Liver (tissue), 9 donors: ENCODE data around the gene IL13. TPM values are rescaled to one million over a fixed set of nuclear protein-coding genes. Genes with fewer than 3 reads are reported as not detected.

Experiments
- DNase-seq: peaks from one replicate; pipeline ENCODE4 v3.0.0-alpha.2; 2017; ENCODE audit warnings: low spot score
- H3K27ac ChIP-seq, 2 donors: one replicate each; pipeline ENCODE4 v1.7.0; 2013; ENCODE audit warnings: inconsistent platforms in 2 of 2, low read length in 2 of 2, control low read depth in 1 of 2, low read depth in 1 of 2, mild to moderate bottlenecking in 1 of 2
- H3K27me3 ChIP-seq, 4 donors: one replicate each; pipeline versions ENCODE4 v1.6.1 to v1.7.0; 2013; ENCODE audit warnings: low read length in 3 of 4, inconsistent platforms in 1 of 4, mild to moderate bottlenecking in 1 of 4, moderate library complexity in 1 of 4; ENCODE audit not compliant: control insufficient read depth in 4 of 4, insufficient read depth in 4 of 4
- H3K36me3 ChIP-seq, 4 donors: one replicate each; pipeline versions ENCODE4 v1.6.1 to v1.7.0; 2013; ENCODE audit warnings: low read length in 3 of 4, mild to moderate bottlenecking in 3 of 4, low read depth in 1 of 4, moderate library complexity in 1 of 4; ENCODE audit not compliant: control insufficient read depth in 4 of 4, insufficient read depth in 3 of 4
- H3K4me1 ChIP-seq, 4 donors: one replicate each; pipeline versions ENCODE4 v1.6.1 to v1.7.0; 2013; ENCODE audit warnings: low read length in 3 of 4, mild to moderate bottlenecking in 3 of 4, moderate library complexity in 1 of 4; ENCODE audit not compliant: control insufficient read depth in 4 of 4, insufficient read depth in 4 of 4
- H3K4me3 ChIP-seq, 3 donors: one replicate each; pipeline versions ENCODE4 v1.6.1 to v1.7.0; 2013; ENCODE audit warnings: low read length in 3 of 3, control low read depth in 1 of 3, low read depth in 1 of 3, mild to moderate bottlenecking in 1 of 3
- H3K9ac ChIP-seq, 2 donors: one replicate each; pipeline ENCODE4 v1.7.0; 2013; ENCODE audit warnings: low read length in 2 of 2, mild to moderate bottlenecking in 2 of 2, moderate library complexity in 2 of 2, control low read depth in 1 of 2, low read depth in 1 of 2
- H3K9me3 ChIP-seq, 4 donors: one replicate each; pipeline versions ENCODE4 v1.6.1 to v1.7.0; 2013; ENCODE audit warnings: low read length in 3 of 4; ENCODE audit not compliant: control insufficient read depth in 4 of 4
- EGR1 ChIP-seq, 2 donors: IDR thresholded peaks; 2 replicates each; pipeline ENCODE4 v1.6.1; 2016 to 2018; ENCODE audit warnings: antibody characterized with exemption in 2 of 2, low read depth in 2 of 2
- FOXA1 ChIP-seq: IDR thresholded peaks from 2 replicates; pipeline ENCODE4 v1.6.1; 2016; ENCODE audit warnings: antibody characterized with exemption
- FOXA2 ChIP-seq: IDR thresholded peaks from 2 replicates; pipeline ENCODE4 v1.6.1; 2016; ENCODE audit warnings: antibody characterized with exemption
- HNF4A ChIP-seq, 2 donors: conservative IDR thresholded peaks; 2 replicates each; pipeline ENCODE4 v1.6.1; 2016; ENCODE audit warnings: antibody characterized with exemption in 2 of 2, mild to moderate bottlenecking in 2 of 2
- HNF4G ChIP-seq: IDR thresholded peaks from 2 replicates; pipeline ENCODE4 v1.6.1; 2016; ENCODE audit warnings: antibody characterized with exemption
- NR2F2 ChIP-seq: IDR thresholded peaks from 2 replicates; pipeline ENCODE4 v1.6.1; 2016; ENCODE audit warnings: antibody characterized with exemption
- RAD21 ChIP-seq, 2 donors: IDR thresholded peaks; 2 replicates each; pipeline ENCODE4 v1.6.1; 2016; ENCODE audit warnings: antibody characterized with exemption in 2 of 2, mild to moderate bottlenecking in 2 of 2
- RXRA ChIP-seq, 2 donors: IDR thresholded peaks; 2 replicates each; pipeline ENCODE4 v1.6.1; 2017 to 2018; ENCODE audit warnings: antibody characterized with exemption in 2 of 2, mild to moderate bottlenecking in 1 of 2
- SP1 ChIP-seq: IDR thresholded peaks from 2 replicates; pipeline ENCODE4 v1.6.1; 2018; ENCODE audit warnings: antibody characterized with exemption, mild to moderate bottlenecking
- TAF1 ChIP-seq: conservative IDR thresholded peaks from 2 replicates; pipeline ENCODE4 v1.6.1; 2016; ENCODE audit warnings: antibody characterized with exemption, mild to moderate bottlenecking
- YY1 ChIP-seq: IDR thresholded peaks from 2 replicates; pipeline ENCODE4 v1.6.1; 2016; ENCODE audit warnings: antibody characterized with exemption, mild to moderate bottlenecking
- WGBS: extraction: QIAGEN DNeasy Blood & Tissue Kit; methylation state at CpG from one replicate; pipeline ENCODE4 v1.1.7; 2013; 5-methylcytosine and 5-hydroxymethylcytosine counted together
- polyA plus RNA-seq, 2 donors: library from polyadenylated mRNA; stranded (reverse) in 1 of 2; unstranded in 1 of 2; fragments of 200-250 nt in 1 of 2; fragments of >200 nt in 1 of 2; fragmentation: Nextera tagmentation in 1 of 2; extraction: Ambion mirVana in 1 of 2; gene quantifications; one replicate each; pipeline versions ENCODE4 v1.2.1 to v1.2.3, GENCODE V29; 2013 to 2015
- total RNA-seq, 2 donors: library from RNA; depleted of rRNA; stranded (reverse); fragments of >200 nt; gene quantifications; one replicate each; pipeline ENCODE4 v1.2.3, GENCODE V29; 2014
- TF ChIP-seq, protein P1 (sequence below): IDR thresholded peaks from 2 replicates; pipeline ENCODE4 v1.6.1; 2016; ENCODE audit warnings: antibody characterized with exemption
- TF ChIP-seq, protein P2 (sequence below): IDR thresholded peaks from 2 replicates; pipeline ENCODE4 v1.6.1; 2016; ENCODE audit warnings: antibody characterized with exemption
- donor health status: healthy.
- donor health status: healthy.
- donor health status: healthy.
- donor health status: healthy.
- donor health status: healthy.

Gene IL13
- total and polyA plus RNA-seq, 4 donors: not detected

DNA sequence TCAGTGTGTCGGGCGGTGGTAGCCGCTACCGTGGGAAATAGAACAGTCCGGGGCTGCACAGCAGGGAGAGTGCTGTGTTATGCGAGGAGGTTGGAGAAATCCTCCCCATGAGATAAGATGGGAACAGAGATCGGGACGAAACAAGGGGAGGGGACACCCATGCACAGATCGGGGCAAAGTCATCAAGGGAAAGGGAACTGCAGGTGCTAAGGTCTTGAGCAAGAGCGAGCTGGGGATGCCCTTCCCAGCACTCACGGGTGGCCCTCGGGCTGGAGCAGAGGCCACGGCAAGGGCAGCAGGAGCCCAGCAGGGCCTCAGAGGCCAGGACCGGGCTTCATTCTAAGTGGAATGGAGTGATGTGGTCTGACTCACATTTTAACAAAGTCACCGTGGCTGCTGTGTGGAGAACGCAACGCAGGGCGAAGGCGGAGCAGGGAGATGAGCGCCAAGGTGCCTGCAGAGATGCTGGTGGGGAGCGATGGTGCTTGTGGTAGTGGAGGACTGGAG is 7.7 kb downstream of the IL13 start:
- no peak overlapping the region for H3K9ac ChIP-seq
- DNase-seq: no peak
- no peaks in the 10 kb centered on the region for H3K36me3 ChIP-seq
- H3K4me1 ChIP-seq: no peaks in the 10 kb centered on the region
- TF ChIP-seq EGR1 (IDR thresholded peaks at IDR 0.05; ENCODE audit: low read depth in 2 of 2) (no peak), RAD21 (IDR thresholded peaks at IDR 0.05) (no peak), HNF4G (no peak), HNF4A (conservative IDR thresholded peaks at IDR 0.05) (no peak), FOXA2 (no peak)
- TF ChIP-seq, protein P1, sequence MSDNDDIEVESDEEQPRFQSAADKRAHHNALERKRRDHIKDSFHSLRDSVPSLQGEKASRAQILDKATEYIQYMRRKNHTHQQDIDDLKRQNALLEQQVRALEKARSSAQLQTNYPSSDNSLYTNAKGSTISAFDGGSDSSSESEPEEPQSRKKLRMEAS: no peak
- no peak overlapping the region for H3K4me3 ChIP-seq
- no peaks in the 10 kb centered on the region for H3K27me3 ChIP-seq
- H3K9me3 ChIP-seq: no peaks in the 10 kb centered on the region
- 87% methylated on average over 21 of the region's 21 CpGs for WGBS
- no peak overlapping the region for H3K27ac ChIP-seq

DNA sequence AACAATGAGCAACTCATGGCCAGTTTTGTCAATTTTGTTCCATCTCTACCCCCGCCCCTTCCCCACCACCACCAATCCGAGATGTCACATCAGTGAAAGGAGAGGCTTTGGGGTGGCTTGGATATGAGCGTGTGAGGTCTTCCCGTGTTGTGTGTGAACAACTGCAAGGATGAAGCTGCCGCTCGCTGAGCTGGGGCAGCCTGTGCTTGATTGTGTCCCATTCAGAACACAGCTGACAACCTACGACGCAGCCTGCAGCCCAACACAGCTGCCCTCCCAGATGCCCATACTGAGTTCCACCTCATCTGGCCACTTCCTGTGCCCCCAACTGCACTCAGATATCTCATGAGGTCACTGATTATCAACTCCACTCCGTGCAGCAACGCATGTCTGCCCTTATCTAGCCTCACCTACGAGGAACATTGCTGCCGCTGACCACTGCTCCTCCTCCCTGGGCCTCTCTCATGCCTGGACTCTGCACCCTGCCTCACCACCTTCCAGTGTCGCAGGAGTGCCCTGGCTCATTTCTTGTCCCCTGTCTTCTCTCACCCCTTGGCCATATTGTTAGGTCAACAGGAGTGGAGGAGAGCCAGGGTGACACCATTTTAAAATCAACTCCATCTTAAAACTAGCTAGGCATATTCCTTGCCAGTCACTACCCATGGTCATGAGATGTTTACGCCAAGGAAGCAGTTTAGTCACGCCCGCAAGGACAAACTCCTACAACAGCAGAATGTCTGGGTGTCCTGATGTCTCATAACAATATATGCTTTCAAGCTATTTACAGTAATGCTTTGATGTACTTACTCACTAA is 8.5 kb downstream of the IL13 start:
- H3K9ac ChIP-seq: no peak overlapping the region
- no peak overlapping the region for H3K27ac ChIP-seq
- no peaks in the 10 kb centered on the region for H3K4me1 ChIP-seq
- H3K36me3 ChIP-seq: no peaks in the 10 kb centered on the region
- no peaks in the 10 kb centered on the region for H3K27me3 ChIP-seq
- no peaks in the 10 kb centered on the region for H3K9me3 ChIP-seq
- no peak for DNase-seq
- no peak overlapping the region for H3K4me3 ChIP-seq
- TF ChIP-seq, protein P1: no peak
- TF ChIP-seq TAF1: no peak
- TF ChIP-seq, protein P2, sequence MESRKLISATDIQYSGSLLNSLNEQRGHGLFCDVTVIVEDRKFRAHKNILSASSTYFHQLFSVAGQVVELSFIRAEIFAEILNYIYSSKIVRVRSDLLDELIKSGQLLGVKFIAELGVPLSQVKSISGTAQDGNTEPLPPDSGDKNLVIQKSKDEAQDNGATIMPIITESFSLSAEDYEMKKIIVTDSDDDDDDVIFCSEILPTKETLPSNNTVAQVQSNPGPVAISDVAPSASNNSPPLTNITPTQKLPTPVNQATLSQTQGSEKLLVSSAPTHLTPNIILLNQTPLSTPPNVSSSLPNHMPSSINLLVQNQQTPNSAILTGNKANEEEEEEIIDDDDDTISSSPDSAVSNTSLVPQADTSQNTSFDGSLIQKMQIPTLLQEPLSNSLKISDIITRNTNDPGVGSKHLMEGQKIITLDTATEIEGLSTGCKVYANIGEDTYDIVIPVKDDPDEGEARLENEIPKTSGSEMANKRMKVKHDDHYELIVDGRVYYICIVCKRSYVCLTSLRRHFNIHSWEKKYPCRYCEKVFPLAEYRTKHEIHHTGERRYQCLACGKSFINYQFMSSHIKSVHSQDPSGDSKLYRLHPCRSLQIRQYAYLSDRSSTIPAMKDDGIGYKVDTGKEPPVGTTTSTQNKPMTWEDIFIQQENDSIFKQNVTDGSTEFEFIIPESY: no peak
- TF ChIP-seq RXRA (IDR thresholded peaks at IDR 0.05): no peak
- no peak for TF ChIP-seq FOXA2
- no peak for TF ChIP-seq FOXA1
- no peak for TF ChIP-seq HNF4G
- TF ChIP-seq RAD21 (IDR thresholded peaks at IDR 0.05): no peak
- no peak for TF ChIP-seq YY1
- TF ChIP-seq NR2F2: no peak
- WGBS: 86% methylated on average over 16 of the region's 16 CpGs

DNA sequence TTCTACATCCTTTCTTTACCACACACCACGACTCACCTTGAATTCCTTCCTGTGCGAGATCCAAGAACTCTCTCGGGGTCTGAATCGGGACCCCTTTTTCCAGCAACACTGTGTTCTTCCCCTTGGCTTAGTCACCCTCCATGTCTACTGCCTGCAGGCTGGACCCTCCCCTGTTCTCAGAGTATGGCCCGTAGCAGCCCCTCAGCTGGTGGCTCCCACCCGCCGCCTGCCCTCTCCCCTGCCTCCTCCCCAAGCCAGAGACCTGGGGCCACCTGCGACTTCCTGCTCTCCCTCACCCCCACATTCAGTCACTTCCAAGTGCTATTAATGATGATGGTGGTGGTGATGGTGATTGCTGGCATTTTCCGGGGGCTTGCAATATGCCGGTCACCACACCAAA is 9.3 kb downstream of the IL13 start:
- TF ChIP-seq NR2F2: no peak
- TF ChIP-seq, protein P1: no peak
- no peak for TF ChIP-seq SP1
- TF ChIP-seq, protein P2: no peak
- no peak for TF ChIP-seq TAF1
- H3K4me1 ChIP-seq: no peaks in the 10 kb centered on the region
- no peaks in the 10 kb centered on the region for H3K36me3 ChIP-seq
- WGBS: 89% methylated on average over 10 of the region's 10 CpGs
- H3K4me3 ChIP-seq: no peak overlapping the region
- no peaks in the 10 kb centered on the region for H3K9me3 ChIP-seq
- H3K27ac ChIP-seq: no peak overlapping the region
- no peak overlapping the region for H3K9ac ChIP-seq
- no peaks in the 10 kb centered on the region for H3K27me3 ChIP-seq
- DNase-seq: no peak
